Retinal pigment epithelial cell (primary cell): ENCODE results near the gene KANSL1.

Experiments used
- DNase-seq: peaks from one replicate; pipeline ENCODE4 v3.0.0-alpha.2; 2010; ENCODE audit warnings: low read depth
- H3K4me3 ChIP-seq: 2 replicates; pipeline ENCODE4 v1.5.1; 2011; ENCODE audit warnings: mild to moderate bottlenecking, low read length, control low read depth, moderate library complexity
- TF ChIP-seq, protein P1 (sequence below): conservative IDR thresholded peaks from 2 replicates; pipeline ENCODE4 v1.5.1; 2011; ENCODE audit warnings: low read depth, low read length, control low read depth, inconsistent platforms

Gene KANSL1

DNA sequence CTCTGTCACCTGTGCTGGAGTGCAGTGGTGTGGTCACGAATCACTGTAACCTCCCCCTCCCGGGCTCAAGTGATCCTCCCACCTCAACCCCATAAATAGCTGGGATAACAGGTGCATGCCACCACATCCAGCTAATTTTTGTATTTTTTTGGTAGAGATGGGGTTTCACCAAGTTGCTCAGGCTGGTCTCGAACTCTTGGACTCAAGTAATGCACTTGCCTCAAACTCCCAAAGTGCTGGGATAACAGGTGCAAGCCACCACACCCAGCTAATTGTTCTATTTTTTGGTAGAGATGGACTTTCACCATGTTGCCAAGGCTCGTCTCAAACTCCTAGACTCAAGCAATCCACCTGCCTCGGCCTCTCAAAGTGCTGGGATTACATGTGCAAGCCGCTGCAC is 107.7 kb downstream of the KANSL1 start:
- TF ChIP-seq, protein P1, sequence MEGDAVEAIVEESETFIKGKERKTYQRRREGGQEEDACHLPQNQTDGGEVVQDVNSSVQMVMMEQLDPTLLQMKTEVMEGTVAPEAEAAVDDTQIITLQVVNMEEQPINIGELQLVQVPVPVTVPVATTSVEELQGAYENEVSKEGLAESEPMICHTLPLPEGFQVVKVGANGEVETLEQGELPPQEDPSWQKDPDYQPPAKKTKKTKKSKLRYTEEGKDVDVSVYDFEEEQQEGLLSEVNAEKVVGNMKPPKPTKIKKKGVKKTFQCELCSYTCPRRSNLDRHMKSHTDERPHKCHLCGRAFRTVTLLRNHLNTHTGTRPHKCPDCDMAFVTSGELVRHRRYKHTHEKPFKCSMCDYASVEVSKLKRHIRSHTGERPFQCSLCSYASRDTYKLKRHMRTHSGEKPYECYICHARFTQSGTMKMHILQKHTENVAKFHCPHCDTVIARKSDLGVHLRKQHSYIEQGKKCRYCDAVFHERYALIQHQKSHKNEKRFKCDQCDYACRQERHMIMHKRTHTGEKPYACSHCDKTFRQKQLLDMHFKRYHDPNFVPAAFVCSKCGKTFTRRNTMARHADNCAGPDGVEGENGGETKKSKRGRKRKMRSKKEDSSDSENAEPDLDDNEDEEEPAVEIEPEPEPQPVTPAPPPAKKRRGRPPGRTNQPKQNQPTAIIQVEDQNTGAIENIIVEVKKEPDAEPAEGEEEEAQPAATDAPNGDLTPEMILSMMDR, result no peak
- no peak for DNase-seq
- H3K4me3 ChIP-seq, result no peak overlapping the region

DNA sequence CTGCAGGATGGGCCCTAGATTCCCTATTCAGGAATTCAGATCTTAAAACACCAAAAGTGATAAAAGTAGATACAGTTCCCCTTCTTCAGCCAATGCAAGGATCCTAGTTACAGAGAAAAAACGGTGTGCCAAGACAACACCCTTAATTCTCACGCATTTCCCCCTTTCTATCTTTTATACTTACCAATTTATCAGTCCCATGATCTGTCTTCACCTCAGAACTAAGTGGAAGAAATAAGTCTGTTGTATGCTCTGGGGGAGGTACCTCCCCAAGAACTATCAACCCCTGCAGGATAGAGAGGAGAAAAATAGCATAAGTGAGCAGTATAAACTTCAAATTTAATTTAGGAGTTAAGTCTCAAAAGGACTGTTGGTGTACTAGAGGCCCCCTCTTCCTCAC is 111.0 kb downstream of the KANSL1 start:
- H3K4me3 ChIP-seq, result no peak overlapping the region
- no peak for DNase-seq
- TF ChIP-seq, protein P1, result no peak

DNA sequence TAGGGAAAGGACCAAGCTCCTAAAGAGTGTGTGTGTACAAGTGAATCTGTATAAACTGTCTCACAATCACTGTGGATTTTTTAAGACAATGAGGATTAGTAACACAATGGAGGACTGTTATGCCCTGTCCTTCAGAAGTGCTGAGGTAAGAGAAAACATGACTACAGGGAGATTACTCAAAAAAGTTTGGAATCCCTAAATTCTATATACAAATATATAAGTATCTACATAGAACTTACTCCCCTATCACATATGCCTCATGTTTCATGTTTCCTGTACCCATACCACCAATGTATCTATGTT is 112.3 kb downstream of the KANSL1 start:
- H3K4me3 ChIP-seq, result no peak overlapping the region
- TF ChIP-seq, protein P1, result no peak
- no peak for DNase-seq

DNA sequence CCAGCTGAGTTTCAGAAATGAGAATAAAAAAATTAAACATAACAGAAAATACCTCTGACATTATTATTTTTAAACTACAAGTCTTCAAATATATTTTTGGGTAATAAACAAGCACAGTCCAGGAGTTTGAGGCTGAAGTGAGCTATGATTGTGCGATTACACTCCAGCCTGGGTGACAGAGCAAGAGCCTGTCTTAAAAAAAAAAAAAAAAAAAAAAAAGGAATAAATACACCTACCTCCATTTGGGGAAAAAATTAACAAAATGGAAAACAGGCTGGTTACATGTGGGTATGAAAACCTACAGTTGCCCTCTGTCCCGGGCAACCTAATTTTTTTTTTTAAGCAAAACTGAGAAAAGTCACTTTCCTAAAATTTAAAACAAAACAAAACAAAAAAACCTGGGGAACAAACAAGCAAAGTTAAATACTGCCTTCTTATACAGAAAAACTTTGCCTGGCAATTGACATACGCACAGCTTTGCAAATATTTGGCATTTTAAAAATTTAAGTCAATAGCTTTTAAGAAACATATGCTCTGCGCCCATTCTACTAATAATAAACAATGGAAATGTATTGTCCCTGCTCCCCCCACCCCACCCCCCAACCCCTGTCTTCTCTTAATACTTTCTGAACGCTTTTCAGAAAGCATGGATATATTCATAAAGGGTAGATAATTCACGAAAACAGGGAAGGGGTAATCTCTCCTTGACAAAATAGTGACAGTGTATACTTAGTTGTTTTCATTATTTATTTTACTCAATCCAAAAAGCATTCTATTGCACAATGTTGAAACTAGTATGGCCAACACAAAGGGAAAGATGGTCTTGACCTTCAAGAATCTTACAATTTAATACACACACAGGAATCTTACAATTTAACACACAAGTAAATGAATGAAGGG is 112.9 kb downstream of the KANSL1 start:
- no peak overlapping the region for H3K4me3 ChIP-seq
- no peak for DNase-seq
- TF ChIP-seq, protein P1, result no peak

DNA sequence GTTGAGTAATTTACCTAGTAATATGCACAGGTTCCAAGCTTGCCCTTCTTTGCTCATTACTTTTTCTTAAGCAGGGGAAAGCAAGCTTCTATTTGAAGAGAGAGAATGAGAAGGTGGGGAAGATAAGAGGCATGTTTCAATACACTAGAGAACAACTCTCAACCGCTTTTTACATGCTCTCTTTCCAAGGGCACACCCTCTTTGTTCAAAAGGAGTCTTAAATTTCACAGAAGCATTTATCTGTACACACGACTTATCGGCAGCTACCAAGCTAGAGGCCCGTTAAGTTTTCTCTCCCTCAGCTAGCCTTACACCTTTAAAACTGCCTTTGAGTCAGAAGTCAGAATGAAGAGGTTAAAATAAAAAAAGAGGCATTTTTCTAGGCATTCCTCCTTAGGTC is 114.6 kb downstream of the KANSL1 start:
- TF ChIP-seq, protein P1, result no peak
- DNase-seq, result no peak
- no peak overlapping the region for H3K4me3 ChIP-seq

DNA sequence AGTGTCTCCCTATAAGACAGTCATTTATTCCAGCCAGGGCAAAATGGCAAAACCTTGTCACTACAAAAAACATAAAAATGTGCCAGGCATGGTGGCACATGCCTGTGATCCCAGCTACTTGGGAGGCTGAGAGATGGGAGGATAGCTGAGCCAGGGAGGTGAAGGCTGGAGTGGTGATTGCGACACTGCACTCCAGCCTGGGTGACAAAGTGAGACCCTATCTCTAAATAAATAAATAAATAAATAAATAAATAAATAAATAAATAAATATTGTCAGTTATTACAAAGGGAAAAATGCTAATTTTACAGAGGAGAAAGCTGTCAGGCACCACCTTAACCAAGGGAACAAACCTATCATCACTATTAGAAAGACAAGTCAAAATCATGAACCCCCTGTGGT is 118.7 kb downstream of the KANSL1 start:
- TF ChIP-seq, protein P1, result no peak
- no peak overlapping the region for H3K4me3 ChIP-seq
- no peak for DNase-seq

DNA sequence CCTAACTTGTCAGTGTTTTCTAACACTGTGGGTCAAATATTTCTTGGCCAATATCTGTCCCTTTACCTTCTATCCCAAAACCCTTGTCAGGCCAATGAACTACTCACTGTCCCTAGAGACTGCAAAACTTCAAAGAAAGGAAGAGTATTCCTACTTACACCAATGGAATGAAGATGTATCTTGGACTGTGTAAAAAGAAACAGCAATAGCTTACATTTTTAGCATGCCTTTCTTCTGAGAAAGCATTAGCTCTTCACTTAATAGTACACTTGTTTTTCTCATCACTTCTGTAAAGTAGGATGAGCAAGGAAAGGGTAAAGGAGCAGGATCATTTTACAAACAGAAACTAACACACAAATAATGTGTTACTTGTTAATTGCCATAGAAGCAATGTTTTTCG is 120.2 kb downstream of the KANSL1 start:
- H3K4me3 ChIP-seq, result no peak overlapping the region
- no peak for DNase-seq
- TF ChIP-seq, protein P1, result no peak
